D721Med (cell line): Measurements from ENCODE around the gene DUSP22.

ENCODE experiments used
- DNase-seq: peaks from one replicate; pipeline ENCODE4 v3.0.0; 2011; ENCODE audit warnings: low spot score; ENCODE audit not compliant: insufficient read length
- FAIRE-seq: peaks from 2 replicates; lab custom pipeline; 2011; peaks lifted over from hg19 to GRCh38; lab: Jason Lieb, UNC
- TF ChIP-seq, protein P1 (sequence below): IDR thresholded peaks from 2 replicates; pipeline ENCODE4 v1.5.1; 2012; ENCODE audit warnings: mild to moderate bottlenecking, control low read depth; ENCODE audit not compliant: insufficient read depth; ENCODE audit errors: missing control alignments

DUSP22 gene

DNA sequence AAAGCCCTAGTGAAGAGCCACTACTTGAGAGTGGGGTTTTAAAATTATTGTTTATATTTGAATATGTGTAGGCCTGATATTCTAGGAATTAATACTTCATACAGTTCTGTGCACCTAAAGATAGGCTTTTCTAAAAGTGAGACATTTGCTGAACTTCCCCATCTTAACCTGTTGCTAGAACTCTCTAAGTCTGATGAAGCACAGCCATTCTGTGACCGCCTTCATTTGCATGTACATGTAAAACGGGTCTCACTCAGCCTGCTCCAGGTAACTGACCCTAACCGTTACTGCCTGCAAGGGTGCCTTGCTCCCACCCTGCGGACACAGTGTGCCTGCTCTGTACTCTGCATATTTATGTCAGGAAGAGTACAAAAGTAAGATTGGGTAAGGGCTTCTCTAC, 54.9 kb downstream of the DUSP22 start:
- FAIRE-seq (no peak), DNase-seq (no peak)
- TF ChIP-seq, protein P1, sequence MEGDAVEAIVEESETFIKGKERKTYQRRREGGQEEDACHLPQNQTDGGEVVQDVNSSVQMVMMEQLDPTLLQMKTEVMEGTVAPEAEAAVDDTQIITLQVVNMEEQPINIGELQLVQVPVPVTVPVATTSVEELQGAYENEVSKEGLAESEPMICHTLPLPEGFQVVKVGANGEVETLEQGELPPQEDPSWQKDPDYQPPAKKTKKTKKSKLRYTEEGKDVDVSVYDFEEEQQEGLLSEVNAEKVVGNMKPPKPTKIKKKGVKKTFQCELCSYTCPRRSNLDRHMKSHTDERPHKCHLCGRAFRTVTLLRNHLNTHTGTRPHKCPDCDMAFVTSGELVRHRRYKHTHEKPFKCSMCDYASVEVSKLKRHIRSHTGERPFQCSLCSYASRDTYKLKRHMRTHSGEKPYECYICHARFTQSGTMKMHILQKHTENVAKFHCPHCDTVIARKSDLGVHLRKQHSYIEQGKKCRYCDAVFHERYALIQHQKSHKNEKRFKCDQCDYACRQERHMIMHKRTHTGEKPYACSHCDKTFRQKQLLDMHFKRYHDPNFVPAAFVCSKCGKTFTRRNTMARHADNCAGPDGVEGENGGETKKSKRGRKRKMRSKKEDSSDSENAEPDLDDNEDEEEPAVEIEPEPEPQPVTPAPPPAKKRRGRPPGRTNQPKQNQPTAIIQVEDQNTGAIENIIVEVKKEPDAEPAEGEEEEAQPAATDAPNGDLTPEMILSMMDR, result no peak

DNA sequence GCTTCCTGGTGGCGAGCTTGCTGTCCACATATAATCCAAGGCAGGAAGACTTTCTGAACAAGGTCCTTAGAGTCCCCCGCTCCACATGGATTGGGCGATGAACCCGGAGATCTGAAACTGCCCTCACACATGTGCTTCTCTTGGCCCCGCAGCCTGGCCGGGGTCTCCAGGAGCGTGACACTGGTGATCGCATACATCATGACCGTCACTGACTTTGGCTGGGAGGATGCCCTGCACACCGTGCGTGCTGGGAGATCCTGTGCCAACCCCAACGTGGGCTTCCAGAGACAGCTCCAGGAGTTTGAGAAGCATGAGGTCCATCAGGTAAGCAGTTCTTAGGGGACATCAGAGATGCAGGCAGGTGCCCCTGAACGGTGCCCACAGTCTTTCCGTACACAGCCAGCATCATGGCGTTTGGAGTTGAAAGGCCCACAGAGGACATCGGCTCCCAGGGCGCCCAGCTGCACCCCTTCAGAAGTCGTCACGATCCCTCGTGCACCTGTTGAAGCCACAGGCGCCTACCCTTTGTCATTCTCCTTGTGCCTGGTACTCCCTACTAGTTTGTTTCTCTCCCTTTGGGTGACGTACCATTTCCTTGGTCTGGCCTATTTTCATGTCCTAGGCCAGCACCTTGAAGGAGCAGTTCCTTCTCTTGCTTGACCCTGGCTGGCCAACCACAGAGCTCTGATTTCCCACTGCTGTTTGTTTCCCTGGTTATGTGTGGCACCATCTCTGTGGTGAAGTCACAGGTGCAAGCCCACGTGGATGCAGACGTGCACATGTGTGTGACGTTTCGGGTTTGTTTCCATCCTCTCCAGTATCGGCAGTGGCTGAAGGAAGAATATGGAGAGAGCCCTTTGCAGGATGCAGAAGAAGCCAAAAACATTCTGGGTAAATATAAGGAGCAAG, 55.9 kb downstream of the DUSP22 start:
- no peak for FAIRE-seq

DNA sequence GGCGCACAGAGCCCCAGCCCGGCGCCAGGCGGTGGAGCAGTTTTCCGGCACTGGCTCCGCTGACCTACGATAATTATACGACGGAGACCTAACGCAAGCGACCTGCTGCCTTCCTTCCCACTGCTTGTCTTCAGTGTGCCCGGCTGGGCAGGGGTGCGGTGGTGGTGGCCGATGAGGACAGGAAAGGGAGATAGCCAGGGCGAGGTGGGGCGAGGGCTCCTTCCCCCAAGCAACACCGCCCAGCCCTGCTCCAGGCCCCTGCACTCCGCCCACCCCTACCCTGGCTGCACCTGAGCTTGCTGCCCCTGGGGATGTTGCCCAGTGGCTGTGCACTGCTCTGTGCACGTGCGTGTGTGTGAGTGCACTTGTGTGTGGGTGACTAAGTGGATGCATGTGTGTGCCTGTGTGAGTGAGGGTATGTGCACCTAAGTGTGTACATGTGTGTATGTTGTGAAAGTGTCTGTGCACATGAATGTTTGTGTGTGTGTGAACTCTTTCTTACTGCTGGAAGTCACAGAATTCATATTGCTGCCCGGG, 56.6 kb downstream of the DUSP22 start:
- TF ChIP-seq, protein P1, result no peak
- FAIRE-seq, result no peak
- DNase-seq, result no peak

More for the DNA sequence above, 55.9 kb downstream of the DUSP22 start:
- DNase-seq, result no peak
- TF ChIP-seq, protein P1, result no peak

DNA sequence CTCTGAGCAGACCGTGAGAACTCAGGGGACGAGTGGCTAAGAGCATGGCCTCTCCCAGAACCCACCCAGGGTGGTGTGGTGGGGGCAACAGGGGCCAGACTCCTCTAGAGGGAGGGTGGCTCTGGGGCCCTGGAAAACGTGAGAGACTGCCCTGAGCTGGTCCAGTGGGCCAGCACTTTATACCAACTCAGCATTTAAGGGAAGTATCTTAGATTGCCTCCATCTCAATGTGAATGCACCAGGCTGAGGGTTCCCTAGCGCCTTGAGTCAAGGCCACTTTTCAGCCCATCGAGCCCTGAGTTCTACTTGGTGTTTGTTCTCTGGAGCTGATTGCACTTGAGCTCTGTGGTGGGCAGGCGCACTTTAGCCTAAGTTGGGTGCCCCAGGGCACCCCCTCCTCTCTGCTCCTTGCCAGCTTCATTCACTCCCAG, 57.2 kb downstream of the DUSP22 start:
- TF ChIP-seq, protein P1, result no peak
- no peak for DNase-seq
- FAIRE-seq, result no peak

DNA sequence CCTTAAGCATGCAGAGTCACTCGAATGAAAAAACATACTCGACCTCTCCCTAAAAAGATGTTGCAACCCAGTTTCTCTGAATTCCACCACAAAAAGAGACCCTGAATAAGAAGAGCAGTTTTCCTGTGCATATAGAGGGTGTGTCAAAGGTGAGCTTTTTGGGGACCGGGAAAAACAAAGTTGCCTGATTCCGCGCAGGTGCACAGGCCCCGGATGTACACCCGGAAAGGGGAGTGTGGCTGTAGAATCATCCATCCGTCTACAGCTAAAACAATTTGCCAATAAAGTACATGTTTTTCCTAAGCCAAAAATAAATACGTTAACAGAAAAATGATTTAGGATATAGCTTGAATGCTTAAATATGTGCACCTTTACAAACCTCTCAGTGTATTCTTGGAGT, 58.1 kb downstream of the DUSP22 start:
- DNase-seq (no peak), FAIRE-seq (no peak)
- TF ChIP-seq, protein P1, result no peak

DNA sequence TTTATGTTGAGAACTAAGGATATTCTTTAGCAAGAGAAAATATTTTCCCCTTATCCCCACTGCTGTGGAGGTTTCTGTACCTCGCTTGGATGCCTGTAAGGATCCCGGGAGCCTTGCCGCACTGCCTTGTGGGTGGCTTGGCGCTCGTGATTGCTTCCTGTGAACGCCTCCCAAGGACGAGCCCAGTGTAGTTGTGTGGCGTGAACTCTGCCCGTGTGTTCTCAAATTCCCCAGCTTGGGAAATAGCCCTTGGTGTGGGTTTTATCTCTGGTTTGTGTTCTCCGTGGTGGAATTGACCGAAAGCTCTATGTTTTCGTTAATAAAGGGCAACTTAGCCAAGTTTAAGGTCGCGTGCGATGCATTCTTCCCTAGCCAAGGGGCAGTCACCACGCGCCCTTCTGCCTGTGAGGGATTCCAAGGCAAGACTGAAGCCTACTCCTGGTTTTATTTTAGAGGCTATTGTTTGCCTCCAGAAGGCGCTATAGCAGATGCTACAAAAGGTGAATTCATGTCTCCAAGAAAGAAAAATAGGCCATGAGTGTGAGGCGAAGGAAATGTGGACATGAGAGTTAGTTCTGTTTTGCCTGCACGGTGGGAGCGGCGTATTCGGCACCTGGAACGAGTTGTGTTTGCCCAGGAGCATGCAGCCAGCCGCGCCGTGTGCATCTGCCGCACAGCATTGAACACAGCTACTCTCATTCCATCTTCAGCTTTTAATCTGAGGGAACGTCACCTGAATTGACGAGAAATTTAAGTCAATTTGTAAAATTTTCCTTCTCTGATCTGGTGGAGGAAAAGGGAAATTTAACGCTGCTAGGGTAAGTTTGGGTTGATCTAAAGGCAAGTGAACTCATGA, 59.0 kb downstream of the DUSP22 start:
- TF ChIP-seq, protein P1, result no peak
- DNase-seq (no peak), FAIRE-seq (no peak)
